OCI-LY3 (cell line): Measurements from ENCODE around the gene CYB5D1.

Source experiments
- H2AFZ ChIP-seq: fragments of 200-600, 300-600 bp; shearing (Covaris generic); 2 replicates; pipeline ENCODE4 v1.6.0; 2014; ENCODE audit warnings: antibody characterized with exemption, low read depth, low read length
- H3K27ac ChIP-seq: fragments of 200-600, 300-600 bp; sonication (generic); 2 replicates; pipeline ENCODE4 v1.5.1; 2014; ENCODE audit warnings: mild to moderate bottlenecking, low read length, moderate library complexity, mixed read lengths
- H3K27me3 ChIP-seq: fragments of 200-600, 300-600 bp; sonication (generic); 2 replicates; pipeline ENCODE4 v1.6.1; 2014; ENCODE audit warnings: low read depth, low read length, mixed read lengths
- H3K36me3 ChIP-seq: fragments of 200-600, 300-600 bp; sonication (generic); replicated peaks from 2 replicates; pipeline ENCODE3; 2014; ENCODE audit warnings: low read depth, low read length, mixed read lengths
- H3K4me1 ChIP-seq: fragments of 300-600, 200-600 bp; sonication (generic); 2 replicates; pipeline ENCODE4 v1.6.1; 2014; ENCODE audit warnings: low read length, mixed read lengths
- H3K4me2 ChIP-seq: fragments of 200-600, 300-600 bp; sonication (generic); 2 replicates; pipeline ENCODE4 v1.6.1; 2014; ENCODE audit warnings: low read length, mixed read lengths
- H3K4me3 ChIP-seq: fragments of 300-600, 200-600 bp; sonication (generic); 2 replicates; pipeline ENCODE4 v1.5.1; 2014; ENCODE audit warnings: antibody characterized with exemption, mild to moderate bottlenecking, low read length, moderate library complexity
- H3K79me2 ChIP-seq: fragments of 300-600, 200-600 bp; shearing (Covaris generic); 2 replicates; pipeline ENCODE4 v1.6.1; 2014; ENCODE audit warnings: mild to moderate bottlenecking, low read length, mixed read lengths
- H3K9ac ChIP-seq: fragments of 300-600, 200-600 bp; shearing (Covaris generic); 2 replicates; pipeline ENCODE4 v1.6.0; 2014; ENCODE audit warnings: mild to moderate bottlenecking, low read length, moderate library complexity
- H3K9me3 ChIP-seq: fragments of 200-600, 300-600 bp; shearing (Covaris generic); 2 replicates; pipeline ENCODE4 v1.6.1; 2014; ENCODE audit warnings: low read length, mixed read lengths; ENCODE audit not compliant: insufficient read depth
- H4K20me1 ChIP-seq: fragments of 200-600, 300-600 bp; sonication (generic); 2 replicates; pipeline ENCODE4 v1.6.1; 2016; ENCODE audit warnings: low read length, mixed read lengths; ENCODE audit not compliant: insufficient read depth
- CTCF ChIP-seq: fragments of 200-600, 300-600 bp; sonication (generic); IDR thresholded peaks from 2 replicates; pipeline ENCODE4 v1.5.1; 2014; ENCODE audit warnings: antibody characterized with exemption, low read length, low read depth
- EZH2phosphoT487 ChIP-seq: fragments of 200-600 bp; shearing (Covaris generic); IDR thresholded peaks from 2 replicates; pipeline ENCODE4 v1.6.1; 2018; ENCODE audit warnings: antibody characterized with exemption, mixed run types, low read depth

Gene CYB5D1

GRCh38 chr17:7851438-7852261 is 6.2 kb upstream of the CYB5D1 start:
- Histone ChIP-seq H3K27me3 (no peaks in the 10 kb centered on the region), H3K36me3 (peaks cover 33% of the 10 kb centered on the region), H2AFZ (no peak overlapping the region), H3K4me3 (peak overlapping the region; percentile 57), H3K4me1 (peaks cover 34% of the 10 kb centered on the region), H3K79me2 (peaks cover 15% of the 10 kb centered on the region), H3K27ac (no peak overlapping the region; the same call in 1 of the 2 replicates), H4K20me1 (peaks cover 18% of the 10 kb centered on the region), H3K9me3 (no peaks in the 10 kb centered on the region), H3K9ac (no peak overlapping the region), H3K4me2 (peak overlapping the region; percentile 77)
- TF ChIP-seq CTCF = peak; percentile 70
- TF ChIP-seq EZH2phosphoT487 = no peak

GRCh38 chr17:7852262-7852670 is 5.5 kb upstream of the CYB5D1 start:
- Histone ChIP-seq H2AFZ (no peak overlapping the region), H3K4me1 (peaks cover 34% of the 10 kb centered on the region), H3K27me3 (no peaks in the 10 kb centered on the region), H3K9me3 (no peaks in the 10 kb centered on the region), H3K9ac (no peak overlapping the region), H3K36me3 (peaks cover 33% of the 10 kb centered on the region), H3K4me2 (no peak overlapping the region), H3K27ac (no peak overlapping the region), H4K20me1 (peaks cover 18% of the 10 kb centered on the region), H3K79me2 (peaks cover 15% of the 10 kb centered on the region), H3K4me3 (no peak overlapping the region)
- TF ChIP-seq EZH2phosphoT487 (no peak), CTCF (no peak)

GRCh38 chr17:7852919-7853690 is 4.7 kb upstream of the CYB5D1 start:
- H3K9me3 ChIP-seq = no peaks in the 10 kb centered on the region
- peaks cover 18% of the 10 kb centered on the region for H4K20me1 ChIP-seq
- H3K27me3 ChIP-seq = no peaks in the 10 kb centered on the region
- TF ChIP-seq CTCF (no peak), EZH2phosphoT487 (no peak)
- H3K36me3 ChIP-seq = peaks cover 33% of the 10 kb centered on the region
- no peak overlapping the region for H2AFZ ChIP-seq
- H3K4me3 ChIP-seq = no peak overlapping the region
- no peak overlapping the region for H3K4me2 ChIP-seq
- no peak overlapping the region for H3K27ac ChIP-seq
- peaks cover 15% of the 10 kb centered on the region for H3K79me2 ChIP-seq
- no peak overlapping the region for H3K9ac ChIP-seq
- H3K4me1 ChIP-seq = peaks cover 34% of the 10 kb centered on the region

- TF ChIP-seq CTCF = no peak
- no peak for TF ChIP-seq EZH2phosphoT487
- H3K4me2 ChIP-seq = no peak overlapping the region
- H2AFZ ChIP-seq = no peak overlapping the region
- no peaks in the 10 kb centered on the region for H3K9me3 ChIP-seq
- H3K36me3 ChIP-seq = peaks cover 33% of the 10 kb centered on the region
- H4K20me1 ChIP-seq = peaks cover 18% of the 10 kb centered on the region
- no peak overlapping the region for H3K9ac ChIP-seq
- peaks cover 35% of the 10 kb centered on the region for H3K4me1 ChIP-seq
- H3K4me3 ChIP-seq = no peak overlapping the region
- no peak overlapping the region for H3K27ac ChIP-seq
- H3K79me2 ChIP-seq = peaks cover 17% of the 10 kb centered on the region
- H3K27me3 ChIP-seq = no peaks in the 10 kb centered on the region
Measured at GRCh38 chr17:7853691-7854038, 4.1 kb upstream of the CYB5D1 start.
